PC-9 (cell line): ENCODE measurements around the gene CMSS1. TPM values are rescaled to one million over a fixed set of nuclear protein-coding genes. Genes with fewer than 3 reads are reported as not detected.

Source experiments
- BruUV-seq: library from RNA; stranded (reverse); fragments of 400-500 nt; replicated peaks from 2 replicates; lab custom pipeline; 2021; lab: Mats Ljungman, UMichigan
- CTCF ChIA-PET: fragments of 300-600 bp; sonication (Branson Sonifier 250); formaldehyde crosslinking; loops from one replicate; lab custom pipeline; 2022; ENCODE audit warnings: antibody characterized with exemption; lab: Charles Lee
- POLR2A ChIA-PET: fragments of 300-600 bp; sonication (Branson Sonifier 250); formaldehyde crosslinking; loops from one replicate; lab custom pipeline; 2022; ENCODE audit warnings: antibody characterized with exemption; ENCODE audit not compliant: unreplicated experiment; lab: Charles Lee
- DNase-seq, 2 experiments: peaks; one replicate each; pipeline versions ENCODE4 v3.0.0 to v3.0.0-alpha.2; 2015 to 2022; ENCODE audit warnings: mixed read lengths in 1 of 2
- H2AFZ ChIP-seq: fragments of 200-600 bp; sonication (generic); 2 replicates; pipeline ENCODE4 v1.8.1; 2017; ENCODE audit warnings: antibody characterized with exemption
- H3F3A ChIP-seq: fragments of 200-600 bp; sonication (generic); 2 replicates; pipeline ENCODE4 v1.8.1; 2017; ENCODE audit warnings: antibody characterized with exemption, mild to moderate bottlenecking, low read depth; ENCODE audit not compliant: insufficient read depth
- H3K27ac ChIP-seq: fragments of 200-600 bp; sonication (generic); 2 replicates; pipeline ENCODE4 v1.6.1; 2016; ENCODE audit warnings: mixed run types
- H3K27me3 ChIP-seq: fragments of 200-600 bp; sonication (generic); 2 replicates; pipeline ENCODE4 v1.6.1; 2016; ENCODE audit warnings: low read depth, mixed run types; ENCODE audit not compliant: insufficient read depth
- H3K36me3 ChIP-seq: fragments of 200-600 bp; sonication (generic); 2 replicates; pipeline ENCODE4 v1.6.1; 2016; ENCODE audit warnings: low read depth, mixed run types
- H3K4me1 ChIP-seq: fragments of 200-600 bp; sonication (generic); replicated peaks from 2 replicates; pipeline ENCODE4 v1.6.1; 2016; ENCODE audit warnings: mixed run types; ENCODE audit not compliant: insufficient read depth
- H3K4me2 ChIP-seq: fragments of 200-600 bp; sonication (generic); 2 replicates; pipeline ENCODE4 v1.6.1; 2017; ENCODE audit warnings: mixed run types
- H3K4me3 ChIP-seq: fragments of 200-600 bp; sonication (generic); 2 replicates; pipeline ENCODE4 v1.6.1; 2016; ENCODE audit warnings: mixed run types
- H3K79me2 ChIP-seq: fragments of 200-600 bp; sonication (generic); 2 replicates; pipeline ENCODE4 v1.6.1; 2017; ENCODE audit warnings: low read depth, mixed run types
- H3K9me2 ChIP-seq: fragments of 200-600 bp; sonication (generic); 2 replicates; pipeline ENCODE4 v1.8.1; 2017; ENCODE audit warnings: mild to moderate bottlenecking; ENCODE audit not compliant: insufficient read depth
- H3K9me3 ChIP-seq: fragments of 200-600 bp; sonication (generic); 2 replicates; pipeline ENCODE4 v1.8.1; 2016; ENCODE audit warnings: low read depth; ENCODE audit not compliant: insufficient read depth
- H4K20me1 ChIP-seq: fragments of 200-600 bp; sonication (generic); 2 replicates; pipeline ENCODE4 v1.8.1; 2017; ENCODE audit not compliant: insufficient read depth
- CTCF ChIP-seq: fragments of 200-600 bp; sonication (generic); conservative IDR thresholded peaks from 2 replicates; pipeline ENCODE4 v1.6.1; 2017; ENCODE audit warnings: mixed run types, antibody characterized with exemption, mild to moderate bottlenecking, moderate library complexity
- EZH2 ChIP-seq: fragments of 200-600 bp; sonication (generic); IDR thresholded peaks from 2 replicates; pipeline ENCODE4 v1.8.0; 2017; ENCODE audit warnings: antibody characterized with exemption, low read depth
- intact Hi-C: fragments of 100-400 bp; cut with micrococcal nuclease; formaldehyde crosslinking; loops from one replicate; pipeline ENCODE4 v1.10.0; 2022; ENCODE audit not compliant: unreplicated experiment
- total RNA-seq: library from RNA; stranded (reverse); gene quantifications from 2 replicates; pipeline ENCODE4 v1.2.3, GENCODE V29; 2021

Gene CMSS1
- total RNA-seq, 1 experiment from 2014 or later, result 98.9 TPM

GRCh38 chr3:99961756-99962515 lies 144.3 kb downstream of the CMSS1 start:
- no peaks in the 10 kb centered on the region for H3K27me3 ChIP-seq
- POLR2A ChIA-PET, result no interaction called here
- BruUV-seq, result no TSS peak
- no peaks in the 10 kb centered on the region for H3K79me2 ChIP-seq
- CTCF ChIA-PET, result no interaction called here
- H3K4me2 ChIP-seq, result no peak overlapping the region
- H3K27ac ChIP-seq, result no peak overlapping the region
- H3K9me3 ChIP-seq, result no peaks in the 10 kb centered on the region
- intact Hi-C loops, result no loop called here
- TF ChIP-seq CTCF, result no peak
- TF ChIP-seq EZH2, result no peak
- H3K4me1 ChIP-seq, result peaks cover 20% of the 10 kb centered on the region
- H3K4me3 ChIP-seq, result no peak overlapping the region
- no peak overlapping the region for H2AFZ ChIP-seq
- H3K9me2 ChIP-seq, result no peaks in the 10 kb centered on the region
- peaks cover 13% of the 10 kb centered on the region for H3F3A ChIP-seq
- no peak for DNase-seq
- H4K20me1 ChIP-seq, result no peaks in the 10 kb centered on the region
- H3K36me3 ChIP-seq, result no peaks in the 10 kb centered on the region

- POLR2A ChIA-PET, result interaction anchor here (0.6 kb wide), 1 partner anchor 208 kb away, joined by 6 read pairs; no protein-coding TSS in a partner anchor
- Histone ChIP-seq H3K4me2 (no peak overlapping the region), H3K79me2 (no peaks in the 10 kb centered on the region), H3K9me2 (no peaks in the 10 kb centered on the region), H3K9me3 (no peaks in the 10 kb centered on the region), H3K27me3 (no peaks in the 10 kb centered on the region), H2AFZ (no peak overlapping the region), H3F3A (peaks cover 13% of the 10 kb centered on the region), H3K4me3 (no peak overlapping the region), H3K27ac (no peak overlapping the region), H3K4me1 (peaks cover 20% of the 10 kb centered on the region), H3K36me3 (no peaks in the 10 kb centered on the region), H4K20me1 (no peaks in the 10 kb centered on the region)
- CTCF ChIA-PET, result no interaction called here
- DNase-seq, result no peak
- no peak for TF ChIP-seq EZH2
- TF ChIP-seq CTCF, result no peak
- no TSS peak for BruUV-seq
- intact Hi-C loops, result no loop called here
Measured at GRCh38 chr3:99962703-99963102, 145.0 kb downstream of the CMSS1 start.

GRCh38 chr3:99965077-99965476 lies 147.4 kb downstream of the CMSS1 start:
- Histone ChIP-seq H3K4me3 (no peak overlapping the region), H3K36me3 (no peaks in the 10 kb centered on the region), H4K20me1 (no peaks in the 10 kb centered on the region), H3K4me1 (peaks cover 20% of the 10 kb centered on the region), H3K9me3 (no peaks in the 10 kb centered on the region), H3K9me2 (no peaks in the 10 kb centered on the region), H3K27ac (peak overlapping the region; percentile 11; the same call in 1 of the 2 replicates), H3K79me2 (no peaks in the 10 kb centered on the region), H3K27me3 (no peaks in the 10 kb centered on the region), H3K4me2 (no peak overlapping the region), H2AFZ (no peak overlapping the region), H3F3A (peaks cover 13% of the 10 kb centered on the region)
- BruUV-seq, result no TSS peak
- intact Hi-C loops, result no loop called here
- no peak for TF ChIP-seq EZH2
- no peak for TF ChIP-seq CTCF
- ChIA-PET CTCF (no interaction called here), POLR2A (interaction anchor here (0.6 kb wide), 1 partner anchor 77 kb away, joined by 5 read pairs; no protein-coding TSS in a partner anchor)
- DNase-seq, result peak in 1 of 2 experiments; percentile 69
